ENCODE results near the gene NCS1. TPM values are rescaled to one million over a fixed set of nuclear protein-coding genes. Genes with fewer than 3 reads are reported as not detected.
A peak's percentile ranks its signal among the peaks of the same experiment; 100 is the strongest.

NCS1 gene
- total and polyA plus RNA-seq, 9 of the 15 experiments (the other 6 are each of a cell fraction or from before 2014, with no cell fraction given) = 0.28 to 27.0 (median 9.6) TPM

- TF ChIP-seq MBD2 (IDR thresholded peaks at IDR 0.05; ENCODE audit: borderline replicate concordance, low read depth) (0 out of 2 replicates have a peak, but pooled peaks have one; percentile 14), PHF8 (IDR thresholded peaks at IDR 0.05; ENCODE audit: borderline replicate concordance, low read length) (peak; percentile 37; the same call in 1 of the 2 replicates), NFE2 (IDR thresholded peaks at IDR 0.05; ENCODE audit: low read depth) (peak; percentile 77), EHMT2 (IDR thresholded peaks at IDR 0.05) (no peak), NR2C1 (IDR thresholded peaks at IDR 0.05) (no peak), NR2C1 (tag; IDR thresholded peaks at IDR 0.05) (no peak), SRSF3 (IDR thresholded peaks at IDR 0.05; ENCODE audit: insufficient read depth, low read length) (no peak), POLR2G (IDR thresholded peaks at IDR 0.05; ENCODE audit: low read depth, low read length) (peak; percentile 69), TCF7 (IDR thresholded peaks at IDR 0.05; ENCODE audit: borderline replicate concordance) (no peak), TFAM (CRISPR knock-in tag; conservative IDR thresholded peaks at IDR 0.05) (no peak), DIDO1 (tag; IDR thresholded peaks at IDR 0.05; ENCODE audit: low read depth) (no peak), NRF1 (conservative IDR thresholded peaks at IDR 0.05 in 1 of 2, IDR thresholded peaks at IDR 0.05 in 1 of 2) (0 out of 4 replicates have a peak, but pooled peaks of 1 of the 2 experiments have one; percentile 22), PTRF (tag; IDR thresholded peaks at IDR 0.05) (no peak), ZNF551 (CRISPR knock-in tag; IDR thresholded peaks at IDR 0.05) (no peak), SMARCC2 (IDR thresholded peaks at IDR 0.05; ENCODE audit: low read depth) (no peak), SMC3 (conservative IDR thresholded peaks at IDR 0.05; ENCODE audit: insufficient read depth, low read depth, low read length) (no peak), TBP (optimal IDR thresholded peaks at IDR 0.05; ENCODE audit: low read depth, low read length) (peak; percentile 25), RAD21 (CRISPR knock-in tag; conservative IDR thresholded peaks at IDR 0.05 in 1 of 2, IDR thresholded peaks at IDR 0.05 in 1 of 2) (no peak), ZFP1 (CRISPR knock-in tag; IDR thresholded peaks at IDR 0.05) (no peak), ZBTB9 (CRISPR knock-in tag; IDR thresholded peaks at IDR 0.05) (0 out of 2 replicates have a peak, but pooled peaks have one; percentile 40), OTX1 (CRISPR knock-in tag; IDR thresholded peaks at IDR 0.05) (no peak), C11orf30 (IDR thresholded peaks at IDR 0.05; ENCODE audit: low read depth) (peak; percentile 64), BHLHE40 (IDR thresholded peaks at IDR 0.05; ENCODE audit: low read length) (peak; percentile 21; the same call in 1 of the 2 replicates), ELF2 (CRISPR knock-in tag; IDR thresholded peaks at IDR 0.05) (no peak), HSF4 (CRISPR knock-in tag; IDR thresholded peaks at IDR 0.05; ENCODE audit: borderline replicate concordance) (no peak), SMARCA4 (IDR thresholded peaks at IDR 0.05) (peak; percentile 78)
- TF ChIP-seq, protein P1, sequence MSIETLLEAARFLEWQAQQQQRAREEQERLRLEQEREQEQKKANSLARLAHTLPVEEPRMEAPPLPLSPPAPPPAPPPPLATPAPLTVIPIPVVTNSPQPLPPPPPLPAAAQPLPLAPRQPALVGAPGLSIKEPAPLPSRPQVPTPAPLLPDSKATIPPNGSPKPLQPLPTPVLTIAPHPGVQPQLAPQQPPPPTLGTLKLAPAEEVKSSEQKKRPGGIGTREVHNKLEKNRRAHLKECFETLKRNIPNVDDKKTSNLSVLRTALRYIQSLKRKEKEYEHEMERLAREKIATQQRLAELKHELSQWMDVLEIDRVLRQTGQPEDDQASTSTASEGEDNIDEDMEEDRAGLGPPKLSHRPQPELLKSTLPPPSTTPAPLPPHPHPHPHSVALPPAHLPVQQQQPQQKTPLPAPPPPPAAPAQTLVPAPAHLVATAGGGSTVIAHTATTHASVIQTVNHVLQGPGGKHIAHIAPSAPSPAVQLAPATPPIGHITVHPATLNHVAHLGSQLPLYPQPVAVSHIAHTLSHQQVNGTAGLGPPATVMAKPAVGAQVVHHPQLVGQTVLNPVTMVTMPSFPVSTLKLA (conservative IDR thresholded peaks at IDR 0.05) = 0 out of 4 replicates have a peak, but pooled peaks of 1 of the 2 experiments have one; percentile 22
- TF ChIP-seq, protein P2, sequence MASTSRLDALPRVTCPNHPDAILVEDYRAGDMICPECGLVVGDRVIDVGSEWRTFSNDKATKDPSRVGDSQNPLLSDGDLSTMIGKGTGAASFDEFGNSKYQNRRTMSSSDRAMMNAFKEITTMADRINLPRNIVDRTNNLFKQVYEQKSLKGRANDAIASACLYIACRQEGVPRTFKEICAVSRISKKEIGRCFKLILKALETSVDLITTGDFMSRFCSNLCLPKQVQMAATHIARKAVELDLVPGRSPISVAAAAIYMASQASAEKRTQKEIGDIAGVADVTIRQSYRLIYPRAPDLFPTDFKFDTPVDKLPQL (IDR thresholded peaks at IDR 0.05; ENCODE audit: extremely low read depth, insufficient read length) = no peak
Measured at GRCh38 chr9:130186839-130187522, 14.8 kb downstream of the NCS1 start (continued).

Data from K562 (cell line).